T-helper 2 cell treated with Interferon-gamma antibody and Interleukin-4, amounts not matched to agents 5 μg/mL and 100 μg/mL, for 36 hours (primary cell): ENCODE measurements around the gene FFAR2.
"Not testable (repeated sequence)": the region's sequence is repeated elsewhere in the genome, so short reads cannot be mapped to it uniquely, and the experiment has no call there.

Source experiments
- DNase-seq: peaks from one replicate; pipeline ENCODE4 v3.0.0; 2021; ENCODE audit warnings: low spot score
- H3K27ac Mint-ChIP-seq: one replicate; pipeline ENCODE4 v1.8.0; 2021; ENCODE audit warnings: mild to moderate bottlenecking, mixed read lengths
- H3K27me3 Mint-ChIP-seq: one replicate; pipeline ENCODE4 v1.8.0; 2021; ENCODE audit warnings: low read depth, mixed read lengths
- H3K36me3 Mint-ChIP-seq: one replicate; pipeline ENCODE4 v1.8.0; 2021; ENCODE audit warnings: low read depth, mixed read lengths
- H3K4me1 Mint-ChIP-seq: one replicate; pipeline ENCODE4 v1.8.0; 2021; ENCODE audit warnings: low read depth, mixed read lengths
- H3K4me3 Mint-ChIP-seq: one replicate; pipeline ENCODE4 v1.8.0; 2022; ENCODE audit warnings: mild to moderate bottlenecking, moderate library complexity, mixed read lengths
- H3K9me3 Mint-ChIP-seq: one replicate; pipeline ENCODE4 v1.8.0; 2021; ENCODE audit warnings: mixed read lengths

FFAR2 gene

DNA sequence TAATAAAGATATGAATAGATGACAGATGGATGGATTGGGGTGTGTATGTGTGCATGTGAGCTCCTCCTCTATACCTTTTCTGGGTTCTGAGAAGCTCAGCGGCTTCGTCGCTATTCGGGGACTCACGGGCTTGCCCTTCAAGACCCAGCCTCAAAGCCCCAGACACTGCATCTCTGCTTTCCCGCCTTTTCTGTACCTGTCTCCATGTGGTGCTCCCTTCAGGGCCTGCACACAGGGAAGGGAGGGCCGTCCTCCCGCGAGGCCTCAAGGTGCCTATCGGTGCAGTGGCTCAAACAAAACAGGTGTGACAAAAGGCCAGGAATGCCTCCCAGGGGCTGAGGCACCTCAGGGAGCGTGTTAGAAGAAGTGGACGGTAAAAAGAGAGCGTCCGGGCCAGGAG is 26.0 kb downstream of the FFAR2 start:
- DNase-seq: no peak
- no peaks in the 10 kb centered on the region for H3K36me3 Mint-ChIP-seq

GRCh38 chr19:35474594-35474993 is 26.5 kb downstream of the FFAR2 start:
- H3K27me3 Mint-ChIP-seq: not testable (repeated sequence)

More for the DNA sequence above, 26.0 kb downstream of the FFAR2 start:
- Mint-ChIP-seq H3K27ac (no peak overlapping the region), H3K4me1 (no peaks in the 10 kb centered on the region), H3K4me3 (no peak overlapping the region), H3K27me3 (peaks cover 6% of the 10 kb centered on the region), H3K9me3 (no peaks in the 10 kb centered on the region)

DNA sequence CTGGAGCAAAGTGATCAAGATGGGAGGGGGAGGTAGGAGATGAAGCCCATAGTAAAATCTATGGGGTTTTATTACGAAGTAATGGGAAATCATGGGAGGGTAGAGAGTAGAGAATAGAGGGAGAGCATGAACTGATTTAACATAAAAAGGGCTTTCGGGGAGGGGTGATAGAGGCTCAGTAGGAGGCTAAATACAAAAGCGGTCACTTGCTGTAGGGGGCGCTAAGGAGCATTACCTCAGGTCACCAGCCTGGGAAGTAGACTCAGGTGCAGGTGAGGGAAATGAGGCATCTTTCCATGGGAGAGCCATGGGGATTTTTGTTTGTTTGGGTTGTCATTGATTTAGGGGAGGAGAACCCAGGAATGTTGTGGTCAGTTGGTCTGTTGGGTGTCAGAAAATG is 28.1 kb downstream of the FFAR2 start:
- Mint-ChIP-seq H3K4me3 (no peak overlapping the region), H3K4me1 (no peaks in the 10 kb centered on the region), H3K27ac (no peak overlapping the region), H3K27me3 (peaks cover 10% of the 10 kb centered on the region), H3K36me3 (no peaks in the 10 kb centered on the region), H3K9me3 (no peaks in the 10 kb centered on the region)
- no peak for DNase-seq

More at GRCh38 chr19:35474594-35474993, 26.5 kb downstream of the FFAR2 start:
- not testable (repeated sequence) for H3K4me3 Mint-ChIP-seq, H3K27ac Mint-ChIP-seq, H3K4me1 Mint-ChIP-seq, H3K9me3 Mint-ChIP-seq, H3K36me3 Mint-ChIP-seq, DNase-seq

DNA sequence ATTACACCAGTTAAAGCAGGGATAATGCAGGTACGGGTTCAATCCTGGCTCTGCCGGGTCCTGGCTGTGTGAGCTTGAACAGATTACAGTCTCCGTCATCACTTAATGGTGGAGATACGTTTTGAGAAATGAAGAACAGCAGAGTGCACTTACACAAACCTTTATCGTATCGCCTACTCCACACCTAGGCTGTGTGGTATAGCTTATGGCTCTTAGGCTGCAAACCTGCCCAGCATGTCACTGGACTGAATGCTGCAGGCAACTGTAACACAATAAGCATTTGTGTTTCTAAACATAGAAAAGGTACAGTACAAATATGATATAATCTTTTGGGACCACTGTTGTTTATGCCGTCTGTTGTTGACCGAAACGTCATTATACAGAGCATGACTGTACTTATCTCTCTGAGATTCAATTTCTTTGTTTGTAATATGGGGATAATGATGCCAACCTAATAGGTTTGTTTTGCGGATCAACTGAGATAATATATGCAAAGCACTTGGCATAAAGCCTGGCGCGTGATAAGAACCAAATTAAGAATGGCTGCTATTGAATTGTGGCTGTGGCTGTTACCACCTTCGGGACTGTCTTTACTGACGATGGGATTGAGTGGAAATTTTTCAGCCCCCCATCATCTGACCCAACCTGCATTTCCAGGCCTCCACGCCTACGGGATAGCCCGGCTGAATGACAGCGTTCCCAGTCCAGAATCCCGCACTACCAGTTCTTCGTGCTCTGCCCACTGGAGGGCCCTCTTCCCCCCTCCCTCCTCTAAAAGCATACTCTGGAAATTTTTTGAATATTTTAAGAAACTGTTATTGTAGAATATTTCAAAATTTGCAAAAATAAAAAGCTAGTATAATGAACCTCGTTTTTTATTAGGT is 31.0 kb downstream of the FFAR2 start:
- Mint-ChIP-seq H3K4me1 (no peaks in the 10 kb centered on the region), H3K36me3 (no peaks in the 10 kb centered on the region), H3K4me3 (no peak overlapping the region), H3K9me3 (no peaks in the 10 kb centered on the region), H3K27ac (no peak overlapping the region), H3K27me3 (peaks cover 11% of the 10 kb centered on the region)
- no peak for DNase-seq

DNA sequence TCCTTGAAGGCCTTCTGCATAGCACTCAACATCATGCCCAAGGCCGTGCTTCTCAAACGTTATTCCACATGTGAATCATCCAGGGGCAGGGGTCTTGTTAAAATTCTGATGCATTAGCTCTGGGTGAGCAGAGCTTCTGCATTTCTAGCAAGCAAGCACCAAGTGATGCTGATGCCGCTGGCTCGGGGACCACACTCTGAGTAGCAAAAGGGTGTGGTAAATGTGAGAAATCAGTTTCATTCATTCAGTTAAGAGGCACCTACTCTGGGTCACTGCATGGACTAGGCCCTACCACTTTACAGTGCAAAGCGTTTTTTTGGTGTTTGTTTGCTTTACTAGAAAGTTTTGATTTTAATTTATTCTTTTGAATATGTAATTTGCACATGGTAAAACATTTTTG is 35.0 kb downstream of the FFAR2 start:
- no peaks in the 10 kb centered on the region for H3K36me3 Mint-ChIP-seq
- H3K27ac Mint-ChIP-seq: no peak overlapping the region
- H3K4me1 Mint-ChIP-seq: peaks cover 2% of the 10 kb centered on the region
- DNase-seq: no peak
- H3K4me3 Mint-ChIP-seq: no peak overlapping the region
- H3K9me3 Mint-ChIP-seq: no peaks in the 10 kb centered on the region
- H3K27me3 Mint-ChIP-seq: peaks cover 10% of the 10 kb centered on the region

- Mint-ChIP-seq H3K27me3 (peaks cover 10% of the 10 kb centered on the region), H3K4me3 (no peak overlapping the region), H3K27ac (no peak overlapping the region), H3K4me1 (peaks cover 2% of the 10 kb centered on the region), H3K9me3 (no peaks in the 10 kb centered on the region), H3K36me3 (no peaks in the 10 kb centered on the region)
- DNase-seq: no peak
These were observed 36.4 kb downstream of the FFAR2 start for GRCh38 chr19:35484252-35485036.

DNA sequence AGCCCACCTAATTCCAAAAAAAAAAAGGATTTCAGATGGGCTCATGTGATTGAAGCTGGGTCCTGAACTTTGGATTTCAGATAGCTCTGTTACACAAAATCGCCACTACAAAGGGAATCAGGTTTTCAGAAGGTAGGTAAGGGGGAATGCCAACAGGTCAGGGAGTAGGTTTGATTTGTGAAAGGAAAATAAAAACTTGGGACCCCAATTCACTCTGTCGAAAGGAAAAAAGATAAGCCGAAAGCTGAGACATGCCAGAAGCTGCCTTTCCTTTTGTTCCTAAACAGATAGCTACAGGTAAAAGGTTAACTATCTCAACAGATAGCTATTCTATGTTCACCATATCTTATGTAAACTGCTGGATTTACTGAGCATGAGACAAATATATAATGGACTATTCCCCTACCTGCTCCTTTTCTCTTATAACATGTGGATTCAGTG is 38.2 kb downstream of the FFAR2 start:
- no peak for DNase-seq
- Mint-ChIP-seq H3K27me3 (peaks cover 8% of the 10 kb centered on the region), H3K9me3 (no peaks in the 10 kb centered on the region), H3K36me3 (no peaks in the 10 kb centered on the region), H3K4me3 (no peak overlapping the region), H3K4me1 (peaks cover 2% of the 10 kb centered on the region), H3K27ac (no peak overlapping the region)

DNA sequence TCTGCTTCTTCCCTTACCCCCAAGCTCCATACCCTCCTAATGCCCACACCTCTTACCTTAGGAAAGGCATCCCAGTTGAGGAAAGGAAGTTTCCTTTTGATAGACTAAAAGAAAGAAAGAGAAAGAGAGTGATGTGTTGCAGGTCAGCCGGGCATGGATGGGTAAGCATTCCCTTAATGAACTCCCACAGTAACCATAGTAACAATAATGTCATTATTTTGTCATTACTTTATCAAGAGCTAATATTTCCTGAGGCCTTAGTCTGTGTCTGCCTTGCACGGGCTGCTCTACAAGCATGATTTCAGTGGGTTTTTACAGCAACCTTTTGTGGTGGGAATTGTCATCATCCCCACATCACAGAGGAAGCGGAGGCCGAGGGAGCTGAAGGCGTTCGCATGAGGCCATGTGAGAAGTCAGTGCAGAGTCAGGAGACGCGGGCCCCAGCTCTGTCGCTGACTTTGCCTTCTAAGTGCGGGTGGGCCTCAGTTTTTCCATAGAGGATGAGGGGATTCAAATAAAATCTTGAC is 39.7 kb downstream of the FFAR2 start:
- Mint-ChIP-seq H3K36me3 (no peaks in the 10 kb centered on the region), H3K27me3 (peaks cover 18% of the 10 kb centered on the region), H3K27ac (no peak overlapping the region), H3K4me3 (no peak overlapping the region), H3K4me1 (peaks cover 2% of the 10 kb centered on the region), H3K9me3 (no peaks in the 10 kb centered on the region)
- no peak for DNase-seq

- peaks cover 20% of the 10 kb centered on the region for H3K27me3 Mint-ChIP-seq
These were observed 40.6 kb downstream of the FFAR2 start for GRCh38 chr19:35488677-35489076.

DNA sequence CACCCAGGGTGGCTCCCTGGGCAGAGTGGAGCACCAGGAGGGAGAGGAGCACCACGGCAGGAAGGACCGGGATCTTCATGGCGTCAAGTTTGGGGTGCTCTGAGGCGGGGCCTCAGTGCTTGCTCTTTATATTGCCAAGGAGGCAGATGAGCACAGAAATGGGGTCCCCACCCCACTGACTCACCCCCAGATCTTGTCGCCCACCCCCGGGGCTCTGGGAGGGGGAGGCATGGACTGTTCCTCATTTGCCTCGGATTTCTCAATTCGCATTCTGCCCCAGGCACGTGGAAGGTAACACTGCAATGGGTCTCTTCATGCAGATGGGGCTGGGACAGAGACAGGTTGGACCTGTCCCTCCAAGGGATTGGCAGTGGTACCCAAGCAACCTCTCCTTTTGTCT is 42.3 kb downstream of the FFAR2 start, which contains the start of gene KRTDAP:
KRTDAP (minus strand) TSS at position 101 of the 400 bp plus-strand sequence; CDS start at position 79, 22 bp downstream.
- Mint-ChIP-seq H3K9me3 (no peaks in the 10 kb centered on the region), H3K36me3 (no peaks in the 10 kb centered on the region), H3K4me1 (peaks cover 1% of the 10 kb centered on the region), H3K4me3 (no peak within 1 kb of the TSS), H3K27me3 (peaks cover 23% of the 10 kb centered on the region), H3K27ac (no peak within 1 kb of the TSS)
- no peak for DNase-seq

More at GRCh38 chr19:35488677-35489076, 40.6 kb downstream of the FFAR2 start:
- peaks cover 2% of the 10 kb centered on the region for H3K4me1 Mint-ChIP-seq
- H3K9me3 Mint-ChIP-seq: no peaks in the 10 kb centered on the region
- DNase-seq: no peak
- no peak overlapping the region for H3K4me3 Mint-ChIP-seq
- no peak overlapping the region for H3K27ac Mint-ChIP-seq
- no peaks in the 10 kb centered on the region for H3K36me3 Mint-ChIP-seq

GRCh38 chr19:35491836-35492360 is 43.8 kb downstream of the FFAR2 start:
- H3K27ac Mint-ChIP-seq: no peak overlapping the region
- no peaks in the 10 kb centered on the region for H3K9me3 Mint-ChIP-seq
- H3K4me1 Mint-ChIP-seq: peaks cover 1% of the 10 kb centered on the region
- H3K4me3 Mint-ChIP-seq: no peak overlapping the region
- DNase-seq: no peak
- peaks cover 23% of the 10 kb centered on the region for H3K27me3 Mint-ChIP-seq
- no peaks in the 10 kb centered on the region for H3K36me3 Mint-ChIP-seq

DNA sequence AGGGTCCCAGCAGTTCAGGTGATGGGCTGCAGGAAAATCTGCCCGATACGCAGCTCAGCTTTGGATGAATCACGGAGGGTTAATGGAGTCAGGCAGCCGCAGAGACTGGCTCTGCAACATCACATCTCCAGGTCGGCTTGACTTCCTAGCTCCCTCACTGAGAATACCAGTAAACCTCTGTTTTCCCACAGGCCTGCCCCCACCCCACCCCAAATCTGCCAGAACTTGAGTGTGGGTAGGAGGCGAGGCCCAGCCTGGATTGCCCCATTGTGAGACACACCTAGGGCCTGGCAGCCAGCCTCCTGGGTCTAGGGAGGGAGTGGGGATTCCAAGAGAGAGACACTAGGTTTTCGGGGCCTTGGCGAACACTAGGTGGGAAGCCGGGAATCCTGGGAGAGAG is 45.9 kb downstream of the FFAR2 start:
- Mint-ChIP-seq H3K27me3 (peaks cover 20% of the 10 kb centered on the region), H3K27ac (no peak overlapping the region), H3K36me3 (no peaks in the 10 kb centered on the region), H3K4me3 (no peak overlapping the region), H3K4me1 (peaks cover 1% of the 10 kb centered on the region), H3K9me3 (no peaks in the 10 kb centered on the region)
- DNase-seq: no peak

GRCh38 chr19:35495107-35496064 is 47.3 kb downstream of the FFAR2 start:
- DNase-seq: peak; percentile 75
- Mint-ChIP-seq H3K4me3 (no peak overlapping the region), H3K4me1 (peaks cover 1% of the 10 kb centered on the region), H3K27me3 (peaks cover 18% of the 10 kb centered on the region), H3K36me3 (no peaks in the 10 kb centered on the region), H3K27ac (no peak overlapping the region), H3K9me3 (no peaks in the 10 kb centered on the region)
